HG03196 (cell line): ENCODE data around the gene BNIP1.

Experiments
- ATAC-seq: cut with Tn5 transposase; IDR thresholded peaks from one replicate; pipeline ENCODE4 v1.9.1; 2021; ENCODE audit not compliant: unreplicated experiment

The BNIP1 gene

GRCh38 chr5:173208296-173208695, 64.0 kb downstream of the BNIP1 start:
- ATAC-seq: no peak

- ATAC-seq: no peak
Measured at GRCh38 chr5:173210877-173211276, 66.5 kb downstream of the BNIP1 start.

- ATAC-seq: no peak
Measured at GRCh38 chr5:173211284-173211683, 67.0 kb downstream of the BNIP1 start.

GRCh38 chr5:173213236-173213933, 69.1 kb downstream of the BNIP1 start:
- no peak for ATAC-seq
